Transverse colon (tissue), 4 donors: ENCODE measurements around the gene ZNF638.

Experiments used
- EP300 ChIP-seq: sonication (generic); formaldehyde crosslinking; IDR thresholded peaks from one replicate; pipeline ENCODE4 v1.6.1; 2017; ENCODE audit warnings: antibody characterized with exemption, low read depth
- POLR2A ChIP-seq: fragments of 450-650 bp; IDR thresholded peaks from one replicate; pipeline ENCODE4 v1.6.1; 2016; ENCODE audit warnings: antibody characterized with exemption, mild to moderate bottlenecking, moderate library complexity
- POLR2AphosphoS5 ChIP-seq, 3 donors: sonication (generic); formaldehyde crosslinking; IDR thresholded peaks; one replicate each; pipeline ENCODE4 v1.6.1; 2016; ENCODE audit warnings: antibody characterized with exemption in 3 of 3
- TF ChIP-seq, protein P1 (sequence below), 5 experiments: fragments of 200-600 bp in 3 of 5; fragments of 450-650 bp in 2 of 5; sonication (generic) in 3 of 5; IDR thresholded peaks; 1 replicate in 2 of 5; 2 replicates in 3 of 5; pipeline ENCODE4 v1.5.1; 2016 to 2017; ENCODE audit warnings: antibody characterized with exemption in 5 of 5, inconsistent platforms in 3 of 5, mild to moderate bottlenecking in 2 of 5, moderate library complexity in 1 of 5

DNA sequence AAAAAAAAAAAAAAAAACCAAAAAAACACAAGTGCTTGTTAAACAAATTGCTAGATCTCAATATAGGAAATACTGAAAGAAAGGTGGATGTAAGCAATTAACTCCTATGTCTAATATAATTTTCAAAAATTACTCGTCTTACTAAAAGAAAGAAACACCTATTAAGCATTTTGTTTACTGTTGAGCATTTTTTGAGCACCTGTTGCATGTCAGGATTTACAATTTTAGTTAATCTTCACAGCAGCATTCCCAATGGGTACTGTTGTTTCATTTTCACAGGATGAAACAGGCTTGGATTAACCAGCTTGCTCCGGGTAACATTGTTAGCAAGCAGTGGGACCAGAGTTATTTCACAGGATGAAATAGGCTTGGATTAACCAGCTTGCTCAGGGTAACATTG, 4.8 kb downstream of the ZNF638 start:
- TF ChIP-seq EP300, result no peak
- TF ChIP-seq, protein P1, sequence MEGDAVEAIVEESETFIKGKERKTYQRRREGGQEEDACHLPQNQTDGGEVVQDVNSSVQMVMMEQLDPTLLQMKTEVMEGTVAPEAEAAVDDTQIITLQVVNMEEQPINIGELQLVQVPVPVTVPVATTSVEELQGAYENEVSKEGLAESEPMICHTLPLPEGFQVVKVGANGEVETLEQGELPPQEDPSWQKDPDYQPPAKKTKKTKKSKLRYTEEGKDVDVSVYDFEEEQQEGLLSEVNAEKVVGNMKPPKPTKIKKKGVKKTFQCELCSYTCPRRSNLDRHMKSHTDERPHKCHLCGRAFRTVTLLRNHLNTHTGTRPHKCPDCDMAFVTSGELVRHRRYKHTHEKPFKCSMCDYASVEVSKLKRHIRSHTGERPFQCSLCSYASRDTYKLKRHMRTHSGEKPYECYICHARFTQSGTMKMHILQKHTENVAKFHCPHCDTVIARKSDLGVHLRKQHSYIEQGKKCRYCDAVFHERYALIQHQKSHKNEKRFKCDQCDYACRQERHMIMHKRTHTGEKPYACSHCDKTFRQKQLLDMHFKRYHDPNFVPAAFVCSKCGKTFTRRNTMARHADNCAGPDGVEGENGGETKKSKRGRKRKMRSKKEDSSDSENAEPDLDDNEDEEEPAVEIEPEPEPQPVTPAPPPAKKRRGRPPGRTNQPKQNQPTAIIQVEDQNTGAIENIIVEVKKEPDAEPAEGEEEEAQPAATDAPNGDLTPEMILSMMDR (IDR thresholded peaks at IDR 0.05), result no peak
- no peak for TF ChIP-seq POLR2A
- no peak for TF ChIP-seq POLR2AphosphoS5 (IDR thresholded peaks at IDR 0.05)
